ENCODE data around the gene NUP98. TPM values are rescaled to one million over a fixed set of nuclear protein-coding genes. Genes with fewer than 3 reads are reported as not detected.

The NUP98 gene
- polyA plus RNA-seq, 12 donors: 36.0 to 64.0 (median 40.9) TPM; not detected in 1

DNA sequence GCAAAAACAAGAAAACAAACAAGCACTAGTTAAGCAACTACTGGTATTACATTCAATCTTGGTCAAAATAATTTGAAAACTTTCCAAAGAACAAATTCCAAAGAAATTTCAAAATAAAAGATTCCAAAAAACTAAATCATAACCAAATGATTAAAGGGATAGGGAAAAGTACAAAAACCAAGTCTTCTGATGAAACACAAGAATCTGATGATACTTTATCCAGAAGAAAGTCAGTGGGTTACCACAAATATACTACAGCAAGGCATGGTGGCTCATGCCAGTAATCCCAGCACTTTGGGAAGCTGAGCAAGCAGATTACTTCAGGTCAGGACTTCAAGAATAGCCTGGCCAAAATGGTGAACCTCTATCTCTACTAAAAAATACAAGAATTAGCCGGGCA is 59.1 kb downstream of the NUP98 start:
- DNase-seq: no peak

DNA sequence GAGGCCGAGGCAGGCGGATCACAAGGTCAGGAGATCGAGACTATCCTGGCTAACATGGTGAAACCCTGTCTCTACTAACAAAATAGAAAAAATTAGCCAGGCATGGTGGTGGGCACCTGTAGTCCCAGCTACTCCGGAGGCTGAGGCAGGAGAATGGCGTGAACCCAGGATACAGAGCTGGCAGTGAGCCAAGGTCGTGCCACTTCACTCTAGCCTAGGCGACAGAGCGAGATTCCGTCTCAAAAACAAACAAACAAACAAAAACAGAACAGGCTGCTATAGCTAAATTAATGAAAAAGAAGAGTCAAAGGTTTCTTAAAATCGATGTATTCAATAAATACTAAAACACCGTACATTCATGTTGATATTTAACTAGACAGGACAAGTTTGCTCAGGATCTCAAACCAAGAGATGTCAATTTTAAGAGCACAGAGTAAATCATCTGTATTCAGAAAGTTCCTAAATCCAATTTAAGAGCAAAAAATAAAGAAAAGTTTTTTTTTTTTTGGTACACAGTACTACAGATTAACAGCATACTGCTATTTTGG is 59.9 kb downstream of the NUP98 start:
- no peak for DNase-seq

- DNase-seq: no peak
These were observed 60.5 kb downstream of the NUP98 start for GRCh38 chr11:3736816-3737215.

- DNase-seq: no peak
These were observed 61.5 kb downstream of the NUP98 start for GRCh38 chr11:3735827-3736226.

GRCh38 chr11:3732671-3733436 is 64.5 kb downstream of the NUP98 start:
- no peak for DNase-seq

GRCh38 chr11:3723014-3723708 is 74.2 kb downstream of the NUP98 start:
- DNase-seq: no peak

GRCh38 chr11:3722100-3722499 is 75.3 kb downstream of the NUP98 start:
- DNase-seq: no peak

DNA sequence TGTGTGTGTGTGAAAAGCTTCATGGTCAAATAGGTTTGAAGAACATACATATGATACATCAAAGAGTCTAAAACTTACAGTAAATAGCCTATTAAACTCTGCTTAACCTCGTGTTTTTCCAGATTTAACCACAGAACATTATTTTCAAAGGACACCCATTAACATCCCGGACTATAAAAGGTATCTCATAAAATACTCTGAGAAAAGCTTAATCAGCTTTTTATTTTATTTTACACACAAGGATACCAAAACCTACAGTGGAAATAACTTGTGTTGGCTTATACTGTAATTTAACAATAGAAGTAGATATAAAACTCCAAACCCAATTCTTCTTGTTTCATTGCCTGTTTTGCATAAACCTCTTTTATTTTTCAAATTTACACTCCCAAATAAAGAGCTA is 76.4 kb downstream of the NUP98 start:
- no peak for DNase-seq

DNA sequence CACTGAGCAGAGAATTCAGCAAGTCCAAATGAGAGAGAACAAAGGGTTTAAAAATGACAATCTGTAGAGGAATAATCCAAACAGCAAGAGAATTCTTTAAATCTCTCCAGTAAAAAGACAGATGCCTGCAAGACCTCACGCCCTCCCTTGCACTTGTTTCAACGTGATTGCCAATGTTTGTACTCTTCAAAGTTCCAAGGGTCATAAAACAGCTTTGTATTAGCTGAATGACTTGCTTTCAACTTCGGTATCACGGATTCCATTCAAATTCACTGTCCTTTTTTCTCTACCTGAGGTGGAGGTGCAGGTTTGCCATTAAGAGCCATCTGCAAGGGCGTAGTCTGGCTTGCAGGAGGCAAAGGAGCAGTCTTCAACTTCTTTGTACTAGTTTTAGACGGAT is 85.1 kb downstream of the NUP98 start:
- no peak for DNase-seq

DNA sequence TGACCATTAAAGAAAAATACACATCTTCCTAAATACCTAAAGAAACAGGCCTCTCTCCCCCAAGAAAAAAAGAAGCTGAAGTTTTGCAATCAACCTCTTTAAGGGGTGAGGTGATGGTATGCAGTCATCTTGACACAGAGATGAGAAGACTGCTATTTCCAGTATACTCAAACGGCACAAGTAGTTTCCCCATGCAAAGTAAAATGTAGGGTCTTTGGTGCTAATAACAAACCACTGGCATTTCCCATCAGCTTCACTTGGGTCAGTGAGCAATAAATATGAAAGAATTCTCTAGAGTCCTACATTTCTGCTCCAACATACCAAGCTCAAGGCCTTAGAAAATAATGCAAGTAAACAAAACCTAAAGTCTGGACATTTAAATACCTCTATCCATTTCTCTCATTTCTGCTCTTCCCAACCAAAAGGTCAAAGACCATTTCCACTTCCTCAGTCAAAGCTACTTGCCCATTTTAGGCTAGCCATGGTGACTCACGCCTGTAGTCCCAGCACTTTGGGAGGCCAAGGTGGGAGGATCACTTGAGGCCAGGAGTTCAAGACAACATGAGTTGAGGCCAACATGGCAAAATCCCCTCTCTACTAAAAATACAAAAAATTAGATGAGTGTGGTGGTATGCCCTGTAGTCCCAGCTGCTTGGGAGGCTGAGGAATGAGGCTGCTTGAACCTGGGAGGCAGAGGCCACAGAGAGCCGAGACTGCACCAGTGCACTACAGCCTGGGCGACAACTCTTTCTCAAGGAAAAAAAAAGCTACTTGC is 86.7 kb downstream of the NUP98 start:
- DNase-seq: no peak

- no peak for DNase-seq
These were observed 87.4 kb downstream of the NUP98 start for GRCh38 chr11:3709977-3710376.

DNA sequence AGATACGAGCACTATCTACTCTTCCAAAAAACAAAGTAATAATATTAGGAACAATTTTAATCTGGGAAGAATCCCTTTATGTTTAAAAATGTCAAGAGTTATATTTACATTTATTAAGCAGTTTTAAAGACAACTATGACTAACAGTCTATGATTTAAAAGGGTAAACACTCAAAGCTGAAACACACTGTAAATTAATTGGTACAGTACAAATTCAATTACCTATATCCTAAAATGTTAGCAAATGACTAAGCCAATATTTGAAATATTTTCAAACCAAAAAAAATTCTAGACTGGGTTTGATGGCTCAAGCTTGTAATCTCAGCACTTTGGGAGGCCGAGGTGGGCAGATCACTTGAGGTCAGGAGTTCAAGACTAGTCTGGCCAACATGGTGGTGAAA is 90.2 kb downstream of the NUP98 start:
- no peak for DNase-seq

DNA sequence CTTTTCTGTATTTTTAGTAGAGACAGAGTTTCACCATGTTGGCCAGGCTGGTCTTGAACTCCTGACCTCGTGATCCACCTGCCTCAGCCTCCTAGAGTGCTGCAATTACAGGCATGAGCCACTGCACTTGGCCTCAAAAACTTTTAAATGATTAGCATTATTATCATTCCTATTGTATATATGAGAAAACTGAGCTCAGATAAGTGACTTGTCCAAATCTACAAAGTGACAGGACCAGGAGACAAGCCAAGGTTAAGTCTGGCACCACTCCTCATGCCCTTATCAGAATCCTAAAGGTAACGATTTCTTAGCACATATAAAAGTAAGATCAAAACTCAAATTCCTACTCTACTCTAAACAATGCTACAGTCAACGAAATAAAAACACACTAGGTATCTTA is 94.0 kb downstream of the NUP98 start:
- DNase-seq: no peak

- no peak for DNase-seq
These were observed 96.4 kb downstream of the NUP98 start for GRCh38 chr11:3700910-3701309.

DNA sequence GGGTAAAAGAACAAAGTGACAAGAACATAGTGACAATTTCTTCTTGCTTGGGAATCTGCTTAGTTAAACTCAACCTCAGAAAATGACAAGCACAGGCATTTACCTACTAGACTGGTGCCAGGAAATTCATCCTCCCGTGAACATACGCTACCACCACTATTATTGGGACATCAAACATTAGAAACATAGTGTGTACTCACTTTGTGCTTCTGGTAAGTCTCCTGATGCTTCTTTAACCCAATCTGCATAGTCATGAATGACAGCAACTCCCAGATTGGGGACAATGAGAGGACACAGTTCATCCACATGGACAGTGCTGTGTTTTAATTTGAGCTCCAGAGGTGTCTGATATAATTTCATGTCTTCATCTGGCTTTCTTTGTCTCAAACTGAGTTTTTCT is 96.9 kb downstream of the NUP98 start:
- DNase-seq: no peak

DNA sequence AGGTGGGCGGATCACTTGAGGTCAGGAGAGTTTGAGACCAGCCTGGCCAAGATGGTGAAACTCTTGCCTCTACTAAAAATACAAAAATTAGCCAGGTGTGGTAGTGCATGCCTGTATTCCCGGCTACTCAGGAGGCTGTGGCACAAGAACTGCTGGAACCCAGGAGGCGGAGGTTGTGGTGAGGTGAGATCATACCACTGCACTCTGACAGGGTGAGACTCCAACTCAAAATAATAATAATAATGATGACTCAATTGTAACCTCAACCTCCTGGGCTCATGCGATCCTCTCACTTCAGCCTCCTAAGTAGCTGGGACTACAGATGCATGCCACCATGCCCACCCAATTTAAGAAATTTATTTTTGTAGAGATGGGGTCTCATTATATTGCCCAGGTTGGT is 110.6 kb downstream of the NUP98 start:
- no peak for DNase-seq

- no peak for DNase-seq
These were observed 111.4 kb downstream of the NUP98 start for GRCh38 chr11:3685923-3686322.

DNA sequence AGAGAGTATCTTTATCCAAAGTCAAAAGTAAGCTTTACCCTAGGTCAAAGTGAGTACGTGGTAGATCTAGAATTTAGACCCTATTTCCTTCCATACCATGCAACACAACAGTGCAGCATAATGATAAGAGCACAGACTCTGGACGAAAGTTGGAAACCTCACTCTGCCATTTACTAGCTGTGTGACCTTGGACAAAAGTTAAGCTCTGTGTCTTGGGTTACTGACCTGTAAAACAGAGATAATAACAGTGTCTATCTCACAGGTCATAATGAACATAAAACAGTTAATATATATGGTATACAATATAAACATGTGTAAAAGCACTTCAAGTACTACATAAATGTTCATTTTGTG is 112.6 kb downstream of the NUP98 start:
- no peak for DNase-seq

DNA sequence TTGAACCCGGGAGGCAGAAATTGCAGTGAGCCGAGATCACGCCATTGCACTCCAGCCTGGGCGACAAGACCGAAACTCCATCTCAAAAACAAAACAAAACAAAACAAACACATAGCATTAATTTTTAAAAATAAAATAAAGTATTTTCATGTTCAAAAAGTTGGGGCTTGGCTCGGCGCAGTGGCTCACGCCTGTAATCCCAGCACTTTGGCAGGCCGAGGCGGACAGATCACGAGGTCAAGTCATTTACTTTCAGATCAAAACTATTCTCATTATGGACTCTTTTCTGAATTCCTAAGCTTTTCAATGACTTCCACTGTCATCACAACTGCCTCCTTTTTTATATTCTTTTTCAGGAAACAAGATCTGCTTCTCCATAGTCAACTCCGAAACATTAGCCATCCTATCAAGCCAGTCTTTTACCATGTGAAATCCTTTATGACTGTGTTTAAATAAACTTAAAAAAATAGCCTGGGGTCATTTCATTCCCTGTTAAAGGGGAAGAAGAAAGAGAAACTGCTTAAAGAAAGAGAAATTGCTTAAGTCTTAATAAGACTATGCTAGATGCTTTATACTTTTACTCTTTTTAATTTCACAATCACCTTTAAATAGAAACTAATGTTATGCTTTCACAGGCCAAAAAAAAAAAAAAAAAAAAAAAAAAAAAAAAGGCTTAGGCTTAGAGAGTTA is 113.1 kb downstream of the NUP98 start:
- DNase-seq: no peak

GRCh38 chr11:3683039-3683438 is 114.3 kb downstream of the NUP98 start:
- no peak for DNase-seq

- no peak for DNase-seq
These were observed 118.3 kb downstream of the NUP98 start for GRCh38 chr11:3679077-3679476.

- DNase-seq: no peak
These were observed 121.4 kb downstream of the NUP98 start for GRCh38 chr11:3675971-3676370.
